IMR-90 (cell line): Measurements from ENCODE around the gene IFT74.
A peak's percentile ranks its signal among the peaks of the same experiment; 100 is the strongest.

Source experiments
- BHLHE40 ChIP-seq: fragments of 150-350 bp; IDR thresholded peaks from 2 replicates; pipeline ENCODE4 v1.6.1; 2016; ENCODE audit warnings: mild to moderate bottlenecking, low read depth, low read length
- CEBPB ChIP-seq: IDR thresholded peaks from 2 replicates; pipeline ENCODE4 v1.6.1; 2012; ENCODE audit warnings: low read depth, low read length, improper control_type of control experiment
- CTCF ChIP-seq: conservative IDR thresholded peaks from 2 replicates; pipeline ENCODE4 v1.5.1; 2012; ENCODE audit warnings: mild to moderate bottlenecking, low read depth, low read length, improper control_type of control experiment
- ELK1 ChIP-seq: fragments of 150-350 bp; IDR thresholded peaks from 2 replicates; pipeline ENCODE4 v1.6.1; 2016; ENCODE audit warnings: low read depth, mild to moderate bottlenecking, low read length, moderate library complexity, borderline replicate concordance
- FOS ChIP-seq: fragments of 150-350 bp; IDR thresholded peaks from 2 replicates; pipeline ENCODE4 v1.6.1; 2016; ENCODE audit warnings: low read depth, low read length
- MAFK ChIP-seq: IDR thresholded peaks from 2 replicates; pipeline ENCODE4 v1.6.1; 2012; ENCODE audit warnings: low read depth, low read length, improper control_type of control experiment
- MAZ ChIP-seq: IDR thresholded peaks from 2 replicates; pipeline ENCODE4 v1.6.1; 2012; ENCODE audit warnings: low read depth, mild to moderate bottlenecking, low read length, improper control_type of control experiment, moderate library complexity, borderline replicate concordance
- MXI1 ChIP-seq: IDR thresholded peaks from 2 replicates; pipeline ENCODE4 v1.6.1; 2012; ENCODE audit warnings: low read depth, mild to moderate bottlenecking, low read length, moderate library complexity, borderline replicate concordance
- POLR2A ChIP-seq: IDR thresholded peaks from 2 replicates; pipeline ENCODE4 v1.6.1; 2012; ENCODE audit warnings: mild to moderate bottlenecking, low read depth, low read length
- RFX5 ChIP-seq: IDR thresholded peaks from 2 replicates; pipeline ENCODE4 v1.8.0; 2012; ENCODE audit warnings: low read depth, mild to moderate bottlenecking, low read length, moderate library complexity
- SMC3 ChIP-seq: fragments of 150-350 bp; IDR thresholded peaks from 2 replicates; pipeline ENCODE4 v1.6.1; 2016; ENCODE audit warnings: low read depth, mild to moderate bottlenecking, antibody characterized with exemption, low read length, moderate library complexity
- USF2 ChIP-seq: fragments of 150-350 bp; IDR thresholded peaks from 2 replicates; pipeline ENCODE4 v1.6.1; 2017; ENCODE audit warnings: mild to moderate bottlenecking, antibody characterized with exemption, low read length, low read depth

DNA sequence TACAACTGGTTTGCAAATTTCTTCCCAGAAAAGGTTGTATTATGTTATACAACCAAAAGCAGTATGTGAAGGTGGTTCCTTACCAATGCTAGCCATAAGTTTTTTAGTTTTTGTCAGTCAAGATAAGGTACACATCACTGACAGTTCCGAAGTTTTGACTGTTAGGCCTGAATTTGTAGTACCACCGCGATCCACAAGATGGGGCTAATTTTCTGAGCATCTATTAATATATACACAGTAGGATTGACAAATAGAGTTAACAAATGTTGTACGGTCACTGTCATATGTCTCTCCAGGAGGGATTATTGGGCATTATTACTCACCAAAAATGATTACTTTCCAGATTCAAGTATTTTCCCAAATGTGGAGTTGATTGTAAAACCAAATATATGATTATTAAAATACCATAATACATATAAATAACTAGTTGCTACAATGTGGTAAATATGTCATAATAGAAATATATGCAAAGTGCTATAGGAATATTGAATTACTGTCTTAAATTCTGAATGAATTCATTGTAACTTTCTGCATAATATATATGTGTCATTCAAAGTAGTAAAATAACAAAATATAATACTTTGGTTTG is 77.7 kb downstream of the IFT74 start:
- no peak for TF ChIP-seq ELK1
- no peak for TF ChIP-seq MXI1
- peak; percentile 84 for TF ChIP-seq CTCF
- no peak for TF ChIP-seq CEBPB
- TF ChIP-seq POLR2A: no peak
- TF ChIP-seq RFX5: no peak
- peak; percentile 93 for TF ChIP-seq SMC3
- no peak for TF ChIP-seq USF2
- TF ChIP-seq MAZ: no peak
- TF ChIP-seq MAFK: no peak
- no peak for TF ChIP-seq FOS
- no peak for TF ChIP-seq BHLHE40
